SJSA1 (cell line): ENCODE measurements around the gene REXO1. TPM values are rescaled to one million over a fixed set of nuclear protein-coding genes. Genes with fewer than 3 reads are reported as not detected.

Experiments used
- DNase-seq, 2 experiments: peaks; one replicate each; pipeline ENCODE4 v3.0.0-alpha.2; 2015 to 2020; ENCODE audit warnings: low spot score in 2 of 2, low read depth in 1 of 2
- H3K27ac ChIP-seq: fragments of 250-450 bp; sonication (Bioruptor Pico); 2 replicates; pipeline ENCODE4 v1.5.1; 2020; ENCODE audit warnings: mild to moderate bottlenecking, moderate library complexity
- H3K27me3 ChIP-seq: fragments of 250-450 bp; sonication (Bioruptor Pico); replicated peaks from 2 replicates; pipeline ENCODE4 v1.5.1; 2020; ENCODE audit warnings: mild to moderate bottlenecking, moderate library complexity
- H3K36me3 ChIP-seq: fragments of 250-450 bp; sonication (Bioruptor Pico); 2 replicates; pipeline ENCODE4 v1.5.1; 2020; ENCODE audit warnings: mild to moderate bottlenecking
- H3K4me1 ChIP-seq: fragments of 250-450 bp; sonication (Bioruptor Pico); replicated peaks from 2 replicates; pipeline ENCODE4 v1.6.1; 2021; ENCODE audit warnings: mild to moderate bottlenecking
- H3K4me3 ChIP-seq: fragments of 250-450 bp; sonication (Bioruptor Pico); 2 replicates; pipeline ENCODE4 v1.5.1; 2020; ENCODE audit warnings: mild to moderate bottlenecking
- H3K9me3 ChIP-seq: fragments of 250-450 bp; sonication (Bioruptor Pico); replicated peaks from 2 replicates; pipeline ENCODE4 v1.5.1; 2020; ENCODE audit warnings: mild to moderate bottlenecking
- total RNA-seq: library from RNA; depleted of rRNA; stranded (reverse); fragments of >200 nt; shearing (Covaris generic); gene quantifications from 2 replicates; pipeline ENCODE4 v1.2.3, GENCODE V29; 2014; rRNA removed

Gene REXO1
- total RNA-seq, 1 experiment from 2014 or later: 14.1 TPM

DNA sequence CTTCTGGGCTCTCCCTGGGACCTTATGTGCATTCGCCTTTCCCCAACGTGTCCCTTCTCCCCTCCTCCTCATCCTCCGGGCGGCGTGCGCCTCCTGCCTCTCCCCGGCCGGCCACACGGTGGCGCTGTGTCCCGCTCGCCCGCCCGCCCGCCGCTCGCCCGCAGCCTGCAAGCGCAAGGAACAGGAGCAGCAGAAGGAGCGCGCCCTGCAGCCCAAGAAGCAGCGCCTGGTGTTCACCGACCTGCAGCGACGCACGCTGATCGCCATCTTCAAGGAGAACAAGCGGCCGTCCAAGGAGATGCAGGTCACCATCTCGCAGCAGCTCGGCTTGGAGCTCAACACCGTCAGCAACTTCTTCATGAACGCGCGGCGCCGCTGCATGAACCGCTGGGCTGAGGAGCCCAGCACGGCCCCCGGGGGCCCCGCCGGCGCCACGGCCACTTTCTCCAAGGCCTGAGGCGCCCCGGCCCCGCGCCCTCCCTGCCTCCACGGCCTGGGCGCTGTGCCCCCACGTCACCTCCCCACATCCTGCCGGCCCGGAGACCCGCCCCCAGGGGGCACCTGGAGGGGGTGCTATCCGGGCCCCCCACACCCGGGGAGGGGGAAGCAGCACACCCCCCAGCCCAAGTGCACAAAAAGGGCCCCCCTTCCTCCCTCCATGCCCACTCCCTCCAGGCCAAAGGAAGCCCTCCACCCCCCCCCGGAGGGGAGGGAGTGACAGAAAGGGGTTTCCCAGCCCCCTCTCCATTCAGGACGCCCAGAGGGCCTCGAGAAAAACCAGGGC lies 73.1 kb downstream of the REXO1 start:
- no peak for DNase-seq
- H3K4me3 ChIP-seq: no peak overlapping the region
- H3K27ac ChIP-seq: no peak overlapping the region
- H3K9me3 ChIP-seq: peaks cover 22% of the 10 kb centered on the region
- no peaks in the 10 kb centered on the region for H3K4me1 ChIP-seq
- H3K36me3 ChIP-seq: no peaks in the 10 kb centered on the region
- H3K27me3 ChIP-seq: peaks cover 71% of the 10 kb centered on the region

DNA sequence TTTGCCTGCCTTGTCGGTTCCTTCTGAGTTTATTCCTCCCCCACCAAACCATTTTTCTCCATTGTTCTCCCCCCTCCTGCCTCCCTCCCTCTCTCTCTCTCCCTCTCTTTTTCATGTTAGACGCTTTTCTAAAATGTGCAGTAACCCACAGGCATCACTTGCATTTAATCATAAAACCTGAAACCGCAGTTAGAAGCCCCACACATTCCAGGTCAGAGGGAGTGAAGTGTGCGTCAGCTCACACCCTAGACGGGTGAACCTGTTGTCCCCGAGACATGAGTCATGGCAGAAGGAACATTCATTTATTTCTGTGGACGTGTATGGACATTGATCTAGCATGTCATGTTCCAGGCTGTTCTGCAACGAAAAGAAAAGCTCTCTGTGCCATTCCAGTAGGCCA lies 75.1 kb downstream of the REXO1 start:
- Histone ChIP-seq H3K27me3 (peaks cover 59% of the 10 kb centered on the region), H3K4me3 (no peak overlapping the region), H3K4me1 (no peaks in the 10 kb centered on the region), H3K27ac (no peak overlapping the region), H3K36me3 (no peaks in the 10 kb centered on the region), H3K9me3 (peaks cover 25% of the 10 kb centered on the region)
- DNase-seq: no peak

GRCh38 chr19:1770866-1771576 lies 77.3 kb downstream of the REXO1 start:
- DNase-seq: no peak
- Histone ChIP-seq H3K36me3 (no peaks in the 10 kb centered on the region), H3K27ac (no peak overlapping the region), H3K4me1 (no peaks in the 10 kb centered on the region), H3K4me3 (no peak overlapping the region), H3K9me3 (peaks cover 25% of the 10 kb centered on the region), H3K27me3 (peaks cover 59% of the 10 kb centered on the region)

DNA sequence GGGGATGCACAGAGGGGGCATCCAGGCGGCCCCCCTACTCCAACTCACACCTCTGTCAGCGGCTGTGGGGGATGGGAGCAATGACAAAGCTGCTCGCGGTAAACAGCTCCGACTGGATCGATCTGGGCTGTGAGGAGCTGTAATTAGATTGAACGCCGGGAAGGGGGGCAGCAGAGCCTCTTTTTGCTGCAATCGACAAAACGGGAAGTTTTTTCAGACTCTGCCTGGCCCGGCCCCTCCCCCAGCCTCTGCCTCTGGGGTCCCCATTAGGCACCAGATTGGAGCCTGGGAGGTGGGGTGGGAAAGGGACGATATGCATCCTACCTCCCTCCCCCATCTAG lies 78.7 kb downstream of the REXO1 start:
- Histone ChIP-seq H3K4me3 (no peak overlapping the region), H3K36me3 (no peaks in the 10 kb centered on the region), H3K27ac (no peak overlapping the region), H3K27me3 (peaks cover 60% of the 10 kb centered on the region), H3K4me1 (no peaks in the 10 kb centered on the region), H3K9me3 (peaks cover 17% of the 10 kb centered on the region)
- DNase-seq: no peak

DNA sequence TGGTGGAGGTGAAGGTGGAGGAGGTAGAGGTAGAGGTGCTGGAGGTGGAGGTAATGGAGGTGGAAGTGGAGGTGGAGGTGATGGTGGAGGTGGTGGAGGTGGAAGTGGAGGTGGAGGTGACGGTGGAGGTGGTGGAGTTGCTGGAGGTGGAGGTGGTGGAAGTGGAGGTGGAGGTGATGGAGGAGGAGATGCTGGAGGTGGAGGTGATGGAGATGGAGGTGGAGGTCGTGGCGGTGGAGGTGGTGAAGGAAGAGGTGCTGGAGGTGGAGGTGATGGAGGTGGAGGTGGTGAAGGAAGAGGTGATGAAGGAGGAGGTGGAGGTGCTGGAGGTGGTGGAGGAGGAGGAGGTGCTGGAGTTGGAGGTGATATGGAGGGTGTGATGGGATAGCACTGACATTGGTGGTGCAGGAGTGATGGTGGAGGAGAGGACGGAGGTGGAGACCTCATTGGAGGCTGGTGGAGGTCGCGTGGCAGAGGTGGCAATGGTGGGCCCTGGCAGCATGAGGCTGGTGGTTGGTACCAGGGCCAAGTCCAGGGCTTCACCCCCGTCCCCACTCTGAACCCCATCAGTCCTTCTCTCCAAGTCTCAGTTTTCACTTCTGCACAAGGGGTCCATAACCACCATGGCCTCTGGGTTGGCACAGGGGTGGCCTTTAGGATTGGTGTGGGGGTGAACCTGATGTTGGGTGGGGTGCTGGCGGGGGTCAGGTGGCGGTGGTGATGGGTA lies 79.2 kb downstream of the REXO1 start:
- Histone ChIP-seq H3K9me3 (peaks cover 17% of the 10 kb centered on the region), H3K27me3 (peaks cover 63% of the 10 kb centered on the region), H3K36me3 (no peaks in the 10 kb centered on the region), H3K4me1 (no peaks in the 10 kb centered on the region), H3K27ac (no peak overlapping the region), H3K4me3 (no peak overlapping the region)
- no peak for DNase-seq

GRCh38 chr19:1768248-1768647 lies 80.0 kb downstream of the REXO1 start:
- H3K36me3 ChIP-seq: no peaks in the 10 kb centered on the region
- peaks cover 63% of the 10 kb centered on the region for H3K27me3 ChIP-seq
- H3K4me3 ChIP-seq: no peak overlapping the region
- no peak overlapping the region for H3K27ac ChIP-seq
- DNase-seq: no peak
- no peaks in the 10 kb centered on the region for H3K4me1 ChIP-seq
- H3K9me3 ChIP-seq: peaks cover 17% of the 10 kb centered on the region

- Histone ChIP-seq H3K36me3 (no peaks in the 10 kb centered on the region), H3K4me3 (no peak overlapping the region), H3K27me3 (peaks cover 67% of the 10 kb centered on the region), H3K9me3 (peaks cover 17% of the 10 kb centered on the region), H3K27ac (no peak overlapping the region), H3K4me1 (no peaks in the 10 kb centered on the region)
- DNase-seq: peak in 1 of 2 experiments; percentile 49
These were observed 80.8 kb downstream of the REXO1 start for GRCh38 chr19:1767464-1767933.

GRCh38 chr19:1766800-1767352 lies 81.4 kb downstream of the REXO1 start:
- no peak for DNase-seq
- peaks cover 73% of the 10 kb centered on the region for H3K27me3 ChIP-seq
- H3K9me3 ChIP-seq: peaks cover 17% of the 10 kb centered on the region
- H3K36me3 ChIP-seq: no peaks in the 10 kb centered on the region
- no peaks in the 10 kb centered on the region for H3K4me1 ChIP-seq
- H3K4me3 ChIP-seq: no peak overlapping the region
- no peak overlapping the region for H3K27ac ChIP-seq

- Histone ChIP-seq H3K36me3 (no peaks in the 10 kb centered on the region), H3K9me3 (peaks cover 12% of the 10 kb centered on the region), H3K27ac (no peak overlapping the region), H3K4me3 (no peak overlapping the region), H3K27me3 (peaks cover 77% of the 10 kb centered on the region), H3K4me1 (no peaks in the 10 kb centered on the region)
- no peak for DNase-seq
These were observed 82.1 kb downstream of the REXO1 start for GRCh38 chr19:1765904-1766799.

Other genes starting within 250 kb of the REXO1 start
- 60.1 and 83.4 TPM in 2 replicates for gene UQCR11, start 243.0 kb downstream of the REXO1 start, total RNA-seq
- 128 and 245 TPM in 2 replicates for gene TCF3, start 195.9 kb downstream of the REXO1 start, total RNA-seq
- gene ONECUT3, start 95.0 kb downstream of the REXO1 start, total RNA-seq: not detected in 2 replicates
- 2.7 and 3.8 TPM in 2 replicates for gene ATP8B3, start 36.2 kb downstream of the REXO1 start, total RNA-seq
- gene KLF16, start 15.1 kb upstream of the REXO1 start, total RNA-seq: 5.6 and 8.7 TPM in 2 replicates
- 91.9 and 101 TPM in 2 replicates for gene ABHD17A, start 37.0 kb upstream of the REXO1 start, total RNA-seq
- gene ADAT3, start 56.9 kb upstream of the REXO1 start, total RNA-seq: 2.4 and 9.1 TPM in 2 replicates
- 47.3 and 89.8 TPM in 2 replicates for gene SCAMP4, start 56.9 kb upstream of the REXO1 start, total RNA-seq
- 31.9 and 63.4 TPM in 2 replicates for gene CSNK1G2, start 92.7 kb upstream of the REXO1 start, total RNA-seq
- gene BTBD2, start 167.2 kb upstream of the REXO1 start, total RNA-seq: 25.7 and 32.6 TPM in 2 replicates
- 18.7 and 31.6 TPM in 2 replicates for gene MKNK2, start 202.8 kb upstream of the REXO1 start, total RNA-seq
- 10.1 and 20.6 TPM in 2 replicates for gene MOB3A, start 247.8 kb upstream of the REXO1 start, total RNA-seq
- gene IZUMO4, start 248.4 kb upstream of the REXO1 start, total RNA-seq: 1.9 TPM in 1 of 2 replicates, not detected in the other